NCI-H460 (cell line): ENCODE results near the gene INO80B. TPM values are rescaled to one million over a fixed set of nuclear protein-coding genes. Genes with fewer than 3 reads are reported as not detected.

ENCODE experiments used
- DNase-seq: peaks from one replicate; pipeline ENCODE4 v3.0.0-alpha.2; 2016; ENCODE audit warnings: low read depth; ENCODE audit errors: extremely low read depth
- total RNA-seq: library from RNA; depleted of rRNA; stranded (reverse); fragments of >200 nt; shearing (Covaris generic); gene quantifications from 2 replicates; pipeline ENCODE4 v1.2.3, GENCODE V29; 2014; rRNA removed

INO80B gene
- total RNA-seq, 1 experiment from 2014 or later, result 19.8 TPM

GRCh38 chr2:74499940-74500577 is 45.2 kb downstream of the INO80B start:
- no peak for DNase-seq

- no peak for DNase-seq
Observed at GRCh38 chr2:74500578-74500946, 45.7 kb downstream of the INO80B start.

DNA sequence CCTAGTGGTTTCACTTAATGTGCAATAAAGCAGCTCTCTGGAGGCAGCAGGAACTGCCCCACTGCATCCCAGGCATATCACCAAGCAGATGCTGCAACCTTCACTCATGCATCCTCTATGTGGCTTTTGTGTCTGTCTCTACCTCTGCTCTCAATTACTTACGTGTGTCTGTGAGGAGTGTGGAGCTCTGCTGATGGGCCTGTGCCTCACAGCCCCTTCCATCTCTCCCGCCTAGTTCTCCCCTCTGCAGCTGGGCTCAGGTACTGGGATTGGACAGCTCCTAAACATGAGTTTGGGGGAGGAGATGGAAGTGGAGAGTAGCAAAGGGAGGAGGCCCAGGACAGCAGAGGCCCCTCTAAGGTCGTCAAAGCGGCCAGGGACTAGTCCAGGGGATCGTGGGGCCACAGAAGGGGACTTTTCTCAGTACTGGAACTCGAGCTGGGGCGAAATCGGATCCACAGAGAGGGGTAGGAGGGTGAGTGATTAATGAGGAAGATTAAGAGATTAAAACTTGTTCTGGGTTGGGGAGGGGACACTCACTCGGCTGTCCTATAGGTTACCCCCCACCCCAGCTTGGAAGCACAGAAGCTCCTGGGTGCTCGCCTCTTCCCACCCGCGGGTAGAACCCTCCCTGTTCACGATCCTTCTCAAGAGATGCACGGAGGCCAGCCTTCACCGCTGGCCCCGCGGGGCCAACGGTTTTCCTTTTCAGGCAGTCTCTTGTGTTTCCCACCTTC is 46.6 kb downstream of the INO80B start:
- DNase-seq, result no peak

DNA sequence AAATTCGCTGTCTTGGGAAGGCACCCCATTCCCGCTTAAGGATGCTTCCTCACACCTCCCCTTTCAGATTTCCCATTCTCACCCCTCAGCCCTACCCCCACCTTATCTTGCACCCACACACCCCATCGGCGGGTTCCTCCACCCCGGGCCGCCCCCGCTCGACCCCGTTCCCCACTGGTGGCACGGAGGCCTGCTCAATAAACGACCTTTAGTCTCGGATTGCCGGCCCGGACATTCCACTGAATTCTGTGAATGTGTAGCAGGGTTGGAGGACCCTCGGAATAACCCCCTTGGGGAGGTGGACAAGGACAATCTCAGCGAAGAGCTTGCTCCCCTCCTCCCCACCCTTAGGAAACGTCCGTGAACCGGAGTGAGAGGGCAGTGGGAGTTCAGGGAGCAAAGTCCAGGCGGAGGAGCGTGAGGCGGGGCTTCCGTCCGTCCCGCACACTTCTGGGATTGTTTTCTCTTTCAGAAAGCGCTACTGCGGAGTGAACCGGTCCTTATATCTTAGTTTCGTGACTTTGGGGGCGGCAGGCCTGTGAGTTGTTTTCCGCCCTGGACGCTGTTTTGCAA is 47.3 kb downstream of the INO80B start:
- no peak for DNase-seq

GRCh38 chr2:74502720-74503505 is 48.0 kb downstream of the INO80B start:
- peak; percentile 73 for DNase-seq

GRCh38 chr2:74503506-74504475 is 48.9 kb downstream of the INO80B start:
- DNase-seq, result no peak

DNA sequence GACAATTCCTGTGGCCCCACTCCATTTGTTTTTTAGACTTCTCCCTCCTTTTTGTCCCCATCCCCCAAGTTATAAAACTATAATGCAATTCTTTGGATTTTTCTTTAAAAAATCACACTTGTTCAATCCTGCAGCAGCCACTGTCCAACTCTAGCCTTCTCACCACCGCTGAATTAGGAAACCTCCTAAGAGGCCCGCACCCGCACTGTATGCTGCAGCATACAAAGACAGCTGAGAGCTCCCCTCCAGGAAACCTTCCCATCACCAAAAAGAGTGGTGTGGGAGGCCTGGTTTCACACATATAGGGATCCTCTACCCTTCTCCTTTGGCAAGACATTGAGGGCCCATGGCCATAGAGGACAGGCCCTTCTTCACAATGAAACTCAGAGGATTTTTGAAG is 49.7 kb downstream of the INO80B start:
- no peak for DNase-seq

DNA sequence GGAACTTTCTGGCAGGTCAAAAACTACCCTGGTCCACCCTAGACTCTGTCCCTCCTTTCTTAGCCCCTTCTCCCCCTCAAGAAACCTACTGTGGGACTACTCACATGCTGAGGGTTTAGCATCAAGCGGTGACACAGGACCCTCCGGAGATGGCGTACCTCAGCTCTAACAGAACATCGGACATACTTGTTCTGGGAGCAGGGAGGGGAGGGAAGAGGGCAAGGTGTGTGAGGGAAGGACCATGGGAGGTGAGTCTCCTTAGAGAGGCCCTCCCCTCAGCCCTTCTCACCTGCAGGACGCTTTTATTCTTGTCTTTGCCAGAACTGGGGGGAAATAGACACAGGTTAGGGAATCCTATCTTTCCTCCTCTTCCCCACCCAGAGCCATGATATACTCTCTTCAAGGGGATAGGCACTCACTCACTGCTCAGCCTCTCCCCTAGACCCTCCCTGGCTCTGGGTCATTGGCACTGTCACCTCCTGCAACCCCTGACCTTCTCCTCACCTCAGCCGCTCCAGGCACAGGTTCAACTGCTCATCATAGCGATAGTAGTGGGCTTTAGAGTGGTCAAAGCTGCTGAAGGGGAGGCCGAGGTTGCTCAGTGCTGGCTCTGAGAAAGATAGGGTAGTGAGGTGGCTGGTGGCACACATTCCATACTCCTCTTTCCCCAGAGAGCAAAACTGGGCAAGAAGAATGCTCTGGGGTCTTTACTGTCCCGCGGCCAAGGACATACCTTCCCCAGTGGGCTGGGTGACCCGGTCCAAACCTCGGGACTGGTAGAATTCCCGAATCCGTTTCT is 50.8 kb downstream of the INO80B start:
- DNase-seq, result no peak

DNA sequence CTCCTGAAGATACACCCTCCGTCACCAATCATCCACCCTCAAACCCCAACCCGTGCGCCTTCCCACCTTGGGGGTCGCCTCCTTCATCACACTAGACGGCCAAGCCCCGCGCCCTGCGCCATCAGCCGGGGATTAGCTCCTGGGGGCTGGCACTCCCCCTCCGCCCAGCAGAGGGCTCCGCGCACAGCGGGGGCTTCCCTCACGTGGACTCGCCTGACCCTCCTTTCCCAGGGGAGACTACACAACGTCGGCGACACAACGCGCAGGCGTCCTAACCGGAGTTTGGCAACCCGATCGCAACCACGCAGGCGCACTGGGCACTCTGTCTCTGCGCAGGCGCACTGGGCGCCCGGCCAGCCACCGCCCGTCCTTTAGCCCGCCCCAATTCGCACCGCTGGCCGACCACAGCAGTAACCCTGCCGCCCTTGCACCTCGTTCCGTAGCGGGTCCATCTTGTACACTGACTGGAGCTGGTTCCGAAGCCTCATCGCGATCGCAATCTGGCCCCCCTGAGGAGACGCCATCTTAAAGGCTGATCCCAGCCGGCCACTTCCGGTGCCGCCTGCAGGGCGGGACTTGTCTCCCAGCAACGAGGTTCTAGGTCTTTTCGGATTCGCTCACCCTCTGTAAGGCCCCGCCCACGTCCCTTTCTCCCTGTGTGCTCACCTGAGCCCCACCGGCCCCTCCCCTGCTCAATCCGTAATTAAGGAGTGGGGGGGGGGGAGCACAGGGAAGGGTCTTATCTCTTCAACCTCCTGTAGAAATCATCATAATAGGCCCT is 52.4 kb downstream of the INO80B start, which contains the start of gene PCGF1:
TSS of gene PCGF1 (minus strand) at position 551 of the 781 bp plus-strand sequence. CDS start at position 524, 27 bp downstream.
- DNase-seq, result peak; percentile 98

Other genes with a start within 250 kb of the INO80B start
- 0.40 and 1.6 TPM in 2 replicates for gene SLC4A5, start 111.7 kb upstream of the INO80B start, total RNA-seq
- gene DCTN1, start 74.8 kb upstream of the INO80B start, total RNA-seq, result 39.8 and 52.1 TPM in 2 replicates
- 1.2 and 2.2 TPM in 2 replicates for gene C2orf81, start 33.5 kb upstream of the INO80B start, total RNA-seq
- 33.9 and 38.6 TPM in 2 replicates for gene WDR54, start 33.4 kb upstream of the INO80B start, total RNA-seq
- 12.3 and 15.7 TPM in 2 replicates for gene RTKN, start 13.2 kb upstream of the INO80B start, total RNA-seq
- gene WBP1, start 3.4 kb downstream of the INO80B start, total RNA-seq, result 44.2 and 48.4 TPM in 2 replicates
- gene MOGS, start 10.3 kb downstream of the INO80B start, total RNA-seq, result 58.9 TPM in 2 replicates
- gene MRPL53, start 17.6 kb downstream of the INO80B start, total RNA-seq, result 55.3 and 57.8 TPM in 2 replicates
- gene CCDC142, start 27.9 kb downstream of the INO80B start, total RNA-seq, result 15.6 and 17.6 TPM in 2 replicates
- gene TTC31, start 28.0 kb downstream of the INO80B start, total RNA-seq, result 20.4 and 23.8 TPM in 2 replicates
- gene LBX2, start 44.5 kb downstream of the INO80B start, total RNA-seq, result 0.95 and 1.9 TPM in 2 replicates
- 51.1 and 56.9 TPM in 2 replicates for gene PCGF1, start 52.6 kb downstream of the INO80B start, total RNA-seq
- gene TLX2, start 59.4 kb downstream of the INO80B start, total RNA-seq, result 0.40 and 0.43 TPM in 2 replicates
- gene DQX1, start 71.1 kb downstream of the INO80B start, total RNA-seq, result 0.12 TPM in 1 of 2 replicates, not detected in the other
- gene AUP1, start 74.6 kb downstream of the INO80B start, total RNA-seq, result 149 and 161 TPM in 2 replicates
- gene HTRA2, start 74.8 kb downstream of the INO80B start, total RNA-seq, result 46.9 and 52.1 TPM in 2 replicates
- 2.9 and 3.1 TPM in 2 replicates for gene LOXL3, start 98.9 kb downstream of the INO80B start, total RNA-seq
- 19.3 and 22.1 TPM in 2 replicates for gene DOK1, start 99.6 kb downstream of the INO80B start, total RNA-seq
- not detected in 2 replicates for gene M1AP, start 193.2 kb downstream of the INO80B start, total RNA-seq
- 6.4 and 7.1 TPM in 2 replicates for gene SEMA4F, start 199.2 kb downstream of the INO80B start, total RNA-seq